ENCODE data around the gene CFAP100. TPM values are rescaled to one million over a fixed set of nuclear protein-coding genes. Genes with fewer than 3 reads are reported as not detected.

CFAP100 gene
- total RNA-seq, 4 donors from 2014 or later, result 6.1 TPM; not detected in 3

GRCh38 chr3:126360714-126361060, 34.0 kb upstream of the CFAP100 start:
- H3K9me3 ChIP-seq, result peaks cover 0 to 8% (median 0%) of the 10 kb centered on the region in 4 donors
- WGBS, 2 donors, result 65 to 89% methylated on average over 2 to 3 of the region's 3 CpGs
- DNase-seq (ENCODE audit: low spot score in 2 of 2), result no peak
- TF ChIP-seq CTCF (IDR thresholded peaks at IDR 0.05), result no peak
- TF ChIP-seq EP300 (IDR thresholded peaks at IDR 0.05), result no peak
- no peak for TF ChIP-seq POLR2A (IDR thresholded peaks at IDR 0.05)
- no peak overlapping the region for H3K4me3 ChIP-seq
- no peak overlapping the region for H3K27ac ChIP-seq
- H3K36me3 ChIP-seq, result no peaks in the 10 kb centered on the region
- peaks cover 0 to 10% (median 4%) of the 10 kb centered on the region in 4 donors for H3K4me1 ChIP-seq
- H3K27me3 ChIP-seq, result peaks cover 0 to 6% of the 10 kb centered on the region in 2 donors

GRCh38 chr3:126361211-126361610, 33.5 kb upstream of the CFAP100 start:
- 82 to 86% methylated on average over 9 of the region's 9 CpGs for WGBS, 2 donors
- Histone ChIP-seq H3K4me1 (peaks cover 0 to 9% (median 3%) of the 10 kb centered on the region in 4 donors), H3K27ac (no peak overlapping the region), H3K9me3 (peaks cover 0 to 8% (median 0%) of the 10 kb centered on the region in 4 donors), H3K27me3 (peaks cover 0 to 6% of the 10 kb centered on the region in 2 donors), H3K4me3 (no peak overlapping the region), H3K36me3 (no peaks in the 10 kb centered on the region)
- DNase-seq (ENCODE audit: low spot score in 2 of 2), result peak in 1 of 2 donors; percentile 9
- TF ChIP-seq EP300 (IDR thresholded peaks at IDR 0.05), result no peak
- no peak for TF ChIP-seq POLR2A (IDR thresholded peaks at IDR 0.05)
- TF ChIP-seq CTCF (IDR thresholded peaks at IDR 0.05), result no peak

GRCh38 chr3:126364130-126364695, 30.5 kb upstream of the CFAP100 start:
- Histone ChIP-seq H3K4me1 (no peaks in the 10 kb centered on the region), H3K36me3 (no peaks in the 10 kb centered on the region), H3K27me3 (peaks cover 0 to 6% of the 10 kb centered on the region in 2 donors), H3K27ac (no peak overlapping the region), H3K9me3 (peaks cover 0 to 4% (median 0%) of the 10 kb centered on the region in 4 donors), H3K4me3 (no peak overlapping the region)
- WGBS, 2 donors, result 94 to 98% methylated on average over 9 of the region's 9 CpGs
- TF ChIP-seq EP300 (IDR thresholded peaks at IDR 0.05) (no peak), POLR2A (IDR thresholded peaks at IDR 0.05) (no peak), CTCF (IDR thresholded peaks at IDR 0.05) (no peak)
- DNase-seq (ENCODE audit: low spot score in 2 of 2), result peak in 1 of 2 donors; percentile 8

- TF ChIP-seq POLR2A (IDR thresholded peaks at IDR 0.05) (no peak), CTCF (IDR thresholded peaks at IDR 0.05) (no peak), EP300 (IDR thresholded peaks at IDR 0.05) (no peak)
- Histone ChIP-seq H3K27ac (no peak overlapping the region), H3K4me1 (no peaks in the 10 kb centered on the region), H3K36me3 (no peaks in the 10 kb centered on the region), H3K4me3 (no peak overlapping the region), H3K27me3 (peaks cover 0 to 6% of the 10 kb centered on the region in 2 donors), H3K9me3 (no peaks in the 10 kb centered on the region)
- 89 to 100% methylated on average over 2 to 5 of the region's 5 CpGs for WGBS, 2 donors
- DNase-seq (ENCODE audit: low spot score in 2 of 2), result peak in 1 of 2 donors; percentile 7
These were observed 29.9 kb upstream of the CFAP100 start for GRCh38 chr3:126364731-126365301.

Data from tibial nerve (tissue), 4 donors.